Posterior vena cava (tissue), 2 donors: ENCODE data around the gene MCRS1. TPM values are rescaled to one million over a fixed set of nuclear protein-coding genes. Genes with fewer than 3 reads are reported as not detected.
"Not testable (repeated sequence)": the region's sequence is repeated elsewhere in the genome, so short reads cannot be mapped to it uniquely, and the experiment has no call there.

Experiments
- DNase-seq: peaks from one replicate; pipeline ENCODE4 v3.0.0-alpha.2; 2020; ENCODE audit warnings: low spot score
- intact Hi-C, 2 donors: fragments of 100-400 bp; cut with DNase I; formaldehyde crosslinking; loops; one replicate each; pipeline versions ENCODE4 v1.14.1 to v1.14.2; 2022 to 2023
- long read RNA-seq, 2 donors: library from polyadenylated mRNA; unstranded; transcript quantifications; one replicate each; pipeline ENCODE4 v2.0.0, GENCODE V29; 2020 to 2021
- total RNA-seq, 2 donors: library from RNA; stranded (reverse); fragmentation: NEBNext Ultra II Directional; extraction: Animal tissue kit (Norgen Biotek cat#: 25700); gene quantifications; one replicate each; pipeline ENCODE4 v1.2.1, GENCODE V29; 2021
- donor health status: DM: yes; HTN: yes; CAD: no.
- donor health status: DM: yes; HTN: yes; CAD: no.

Gene MCRS1, protein sequence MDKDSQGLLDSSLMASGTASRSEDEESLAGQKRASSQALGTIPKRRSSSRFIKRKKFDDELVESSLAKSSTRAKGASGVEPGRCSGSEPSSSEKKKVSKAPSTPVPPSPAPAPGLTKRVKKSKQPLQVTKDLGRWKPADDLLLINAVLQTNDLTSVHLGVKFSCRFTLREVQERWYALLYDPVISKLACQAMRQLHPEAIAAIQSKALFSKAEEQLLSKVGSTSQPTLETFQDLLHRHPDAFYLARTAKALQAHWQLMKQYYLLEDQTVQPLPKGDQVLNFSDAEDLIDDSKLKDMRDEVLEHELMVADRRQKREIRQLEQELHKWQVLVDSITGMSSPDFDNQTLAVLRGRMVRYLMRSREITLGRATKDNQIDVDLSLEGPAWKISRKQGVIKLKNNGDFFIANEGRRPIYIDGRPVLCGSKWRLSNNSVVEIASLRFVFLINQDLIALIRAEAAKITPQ
- total RNA-seq, result 10 to 100 TPM; 37.3 to 38.1 TPM
- long read RNA-seq, donor 1, transcript MCRS1-201 (15 exons, 1,928 nt), result major isoform, 5 of 22 reads
- long read RNA-seq, donor 1, partial matches to known transcripts, result 13 of 22 reads
- long read RNA-seq, donor 1, other reads (novel, unspliced or antisense), result 2 of 22 reads
- long read RNA-seq, donor 2, transcript MCRS1-201 (15 exons, 1,928 nt), result major isoform, 56 of 115 reads
- long read RNA-seq, donor 2, partial matches to known transcripts, result 37 of 115 reads
- long read RNA-seq, donor 2, other reads (novel, unspliced or antisense), result 16 of 115 reads

GRCh38 chr12:49567611-49568441, at the start of gene MCRS1:
MCRS1 (minus strand) TSS chr12:49568142; CDS start chr12:49566731, 1,411 bp downstream.
- intact Hi-C loops, result no loop called here
- peak; percentile 94 for DNase-seq

DNA sequence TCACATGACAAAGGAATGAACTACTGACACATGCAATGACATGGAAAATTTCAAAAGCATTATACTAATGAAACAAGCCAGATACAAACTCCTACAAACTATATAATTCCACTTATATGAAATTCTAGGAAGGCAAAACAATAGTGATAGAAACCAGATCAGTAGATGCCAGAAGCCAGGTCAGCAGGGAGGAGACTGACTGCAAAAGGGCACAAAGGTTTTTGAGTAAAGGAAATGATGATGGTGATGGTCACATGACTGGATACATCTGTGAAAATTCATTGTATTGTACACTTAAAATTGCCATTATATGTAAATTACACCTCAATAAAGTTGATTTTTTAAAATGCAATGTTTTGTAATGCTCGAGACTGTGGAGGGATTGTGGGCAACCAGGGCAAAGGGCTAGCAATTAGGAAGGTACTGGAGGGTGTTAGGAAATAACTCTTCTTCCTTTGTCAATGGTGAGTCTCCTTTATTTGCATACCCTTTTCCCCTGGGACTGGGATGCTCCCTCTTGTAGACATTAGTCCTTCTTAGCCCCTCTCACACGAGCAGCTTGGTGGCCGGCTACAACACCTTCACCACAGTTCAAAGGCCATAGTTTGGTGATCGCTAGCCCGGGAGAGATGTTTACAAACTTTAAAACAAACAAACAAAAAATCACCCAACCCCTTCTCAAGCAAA, 48.7 kb upstream of the MCRS1 start:
- intact Hi-C loops, result no loop called here
- DNase-seq, result no peak

DNA sequence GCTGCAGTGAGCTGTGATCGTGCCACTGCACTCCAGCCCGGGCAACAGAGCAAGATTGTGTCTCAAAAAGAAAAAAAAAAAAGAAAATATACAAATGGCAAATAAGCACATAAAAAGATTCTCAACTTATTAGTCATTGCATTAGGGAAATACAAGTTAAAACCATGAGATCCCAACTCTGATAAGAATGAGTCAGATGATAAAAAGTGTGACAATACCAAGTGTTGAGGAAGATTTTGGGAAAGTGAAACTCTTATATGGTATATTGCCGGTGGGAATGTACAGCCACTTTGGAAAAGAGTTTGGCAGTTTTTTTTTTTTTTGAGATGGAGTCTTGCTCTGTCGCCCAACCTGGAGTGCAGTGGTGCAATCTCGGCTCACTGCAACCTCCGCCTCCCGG, 47.8 kb upstream of the MCRS1 start:
- no peak for DNase-seq
- intact Hi-C loops, result no loop called here

- no peak for DNase-seq
- intact Hi-C loops, result no loop called here
Measured at GRCh38 chr12:49612210-49612609, 44.3 kb upstream of the MCRS1 start.

DNA sequence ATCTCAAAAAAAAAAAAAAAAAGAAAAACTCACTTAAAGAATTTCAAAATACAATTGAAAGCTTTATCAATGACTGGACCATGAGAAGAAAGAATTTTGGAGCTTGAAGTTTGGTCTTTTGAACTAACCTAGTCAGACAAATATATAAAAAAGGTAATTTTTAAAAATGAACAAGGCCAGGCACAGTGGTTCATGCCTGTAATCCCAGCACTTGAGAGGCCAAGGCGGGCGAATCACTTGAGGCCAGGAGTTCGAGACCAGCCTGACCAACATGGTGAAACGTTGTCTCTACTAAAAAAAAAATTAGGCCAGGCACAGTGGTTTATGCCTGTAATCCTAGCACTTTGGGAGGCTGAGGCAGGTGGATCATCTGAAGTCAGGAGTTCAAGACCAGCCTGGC, 42.8 kb upstream of the MCRS1 start:
- DNase-seq, intact Hi-C loops: not testable (repeated sequence)

- no peak for DNase-seq
- intact Hi-C loops, result no loop called here
Measured at GRCh38 chr12:49609875-49610154, 41.9 kb upstream of the MCRS1 start.

DNA sequence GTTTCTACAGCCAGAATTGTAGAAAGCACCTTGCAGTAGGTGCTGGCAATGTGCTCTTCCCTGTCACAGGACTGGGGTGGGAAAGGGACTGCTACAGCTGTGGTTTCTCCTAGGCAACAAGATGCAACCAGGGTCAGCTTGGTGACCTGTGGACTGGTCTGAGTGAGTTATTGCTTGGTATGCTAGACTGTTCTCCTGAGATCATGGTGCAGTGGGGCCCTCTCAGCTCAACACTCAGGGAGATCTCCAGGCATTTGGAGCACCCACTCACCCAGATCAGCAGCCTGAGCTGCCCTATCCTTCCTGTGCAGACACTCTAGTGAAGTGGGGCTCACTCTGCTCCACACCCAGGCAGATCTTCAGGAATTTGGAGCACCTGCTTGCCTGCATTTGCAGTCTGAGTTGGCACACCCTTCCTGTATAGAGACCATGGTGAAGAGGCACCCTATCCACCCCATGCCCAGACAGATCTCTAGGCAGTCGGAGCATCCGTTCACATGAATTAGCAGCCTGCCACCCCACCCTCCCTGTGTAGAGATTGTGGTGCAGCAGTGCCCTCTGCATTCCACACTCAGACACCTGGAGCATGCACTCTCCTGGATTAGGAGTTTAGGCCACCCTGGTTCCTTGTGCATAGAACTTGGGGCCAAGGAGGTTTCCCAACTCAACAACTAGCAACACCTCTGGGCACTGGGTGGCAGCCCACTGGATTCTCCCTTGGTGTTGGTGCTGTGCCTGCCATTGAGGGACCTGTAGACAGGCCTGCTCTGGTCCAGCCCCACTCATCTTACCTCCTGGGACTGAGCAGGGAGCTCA, 41.3 kb upstream of the MCRS1 start:
- intact Hi-C loops, result no loop called here
- no peak for DNase-seq

- DNase-seq, intact Hi-C loops: not testable (repeated sequence)
Measured at GRCh38 chr12:49605539-49605938, 37.6 kb upstream of the MCRS1 start, which contains the start of gene FAM186B. FAM186B (minus strand) TSS chr12:49605639; CDS start chr12:49605477, 162 bp downstream.

- intact Hi-C loops, result no loop called here
- DNase-seq, result no peak
Measured at GRCh38 chr12:49604856-49605255, 36.9 kb upstream of the MCRS1 start.

GRCh38 chr12:49603721-49604120, 35.8 kb upstream of the MCRS1 start:
- DNase-seq, result no peak
- intact Hi-C loops, result no loop called here

- no peak for DNase-seq
- intact Hi-C loops, result loop anchor here in 1 of 2 donors (2.0 kb wide), 1 partner anchor 43 kb away; no protein-coding TSS in a partner anchor
Measured at GRCh38 chr12:49599961-49600360, 32.0 kb upstream of the MCRS1 start.

DNA sequence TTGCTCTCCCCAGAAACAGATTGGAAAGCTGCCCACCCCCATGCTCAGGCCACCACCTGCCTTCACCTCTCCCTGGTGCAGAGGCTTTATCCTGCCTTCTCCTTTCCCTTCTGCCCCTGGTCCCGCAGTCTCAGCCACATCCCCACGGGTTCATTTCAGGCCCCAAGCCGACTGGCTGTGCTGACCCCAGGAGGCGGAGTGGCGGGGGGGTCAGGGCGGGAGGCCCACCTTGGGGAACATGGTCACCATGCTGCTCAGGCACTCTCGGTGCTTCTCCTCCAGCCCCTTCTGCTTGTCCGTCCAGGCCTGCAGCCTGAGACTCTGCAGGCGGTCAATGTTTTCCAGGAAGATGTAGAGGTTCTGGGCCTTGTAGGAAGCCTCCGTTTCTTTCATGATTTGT, 30.6 kb upstream of the MCRS1 start:
- intact Hi-C loops, result no loop called here
- DNase-seq, result no peak

DNA sequence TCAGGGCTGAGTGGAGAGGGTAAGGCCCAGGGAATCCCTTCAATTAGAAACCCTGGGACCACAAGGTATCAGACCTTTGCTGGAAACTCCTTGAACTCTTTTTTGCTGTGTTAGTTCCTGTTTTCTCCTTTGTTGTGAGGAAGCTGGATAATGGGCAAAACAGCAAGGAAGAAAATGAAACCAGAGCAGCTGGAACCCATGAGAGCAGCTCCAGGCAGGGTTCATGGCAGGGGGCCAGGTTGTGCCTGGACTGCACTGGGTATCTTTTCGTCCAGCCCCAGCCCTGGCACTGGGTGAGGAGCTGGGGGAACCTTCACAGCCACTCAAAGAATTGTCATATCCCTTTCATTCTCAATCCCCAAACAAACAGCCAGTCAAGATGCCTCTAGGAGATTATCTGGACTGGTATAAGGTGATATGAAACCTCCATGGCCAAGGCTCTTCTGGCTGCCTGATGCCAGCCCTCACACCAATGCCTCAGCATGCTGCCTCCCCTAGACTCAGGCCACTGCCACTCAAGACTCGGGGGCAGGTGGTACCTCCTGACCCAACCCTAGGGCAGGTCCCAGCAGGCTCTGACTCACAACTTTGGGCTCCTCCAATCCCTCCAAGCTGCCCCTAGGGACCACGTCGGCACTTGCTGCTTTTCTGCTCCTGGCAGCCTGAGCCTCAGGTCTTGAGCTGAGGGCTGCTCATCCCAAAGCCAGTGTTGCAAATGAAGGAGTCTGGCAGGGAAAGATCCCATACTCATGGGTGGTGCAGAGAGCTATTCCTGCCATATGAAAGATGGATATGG, 21.0 kb upstream of the MCRS1 start:
- intact Hi-C loops, result loop anchor here in 1 of 2 donors (5.0 kb wide), 1 partner anchor 1623 kb away; no protein-coding TSS in a partner anchor

GRCh38 chr12:49588281-49588680, 20.3 kb upstream of the MCRS1 start:
- DNase-seq, result no peak
- intact Hi-C loops, result loop anchor here in 1 of 2 donors (5.0 kb wide), 1 partner anchor 1624 kb away; no protein-coding TSS in a partner anchor

More for the DNA sequence above, 21.0 kb upstream of the MCRS1 start:
- no peak for DNase-seq

DNA sequence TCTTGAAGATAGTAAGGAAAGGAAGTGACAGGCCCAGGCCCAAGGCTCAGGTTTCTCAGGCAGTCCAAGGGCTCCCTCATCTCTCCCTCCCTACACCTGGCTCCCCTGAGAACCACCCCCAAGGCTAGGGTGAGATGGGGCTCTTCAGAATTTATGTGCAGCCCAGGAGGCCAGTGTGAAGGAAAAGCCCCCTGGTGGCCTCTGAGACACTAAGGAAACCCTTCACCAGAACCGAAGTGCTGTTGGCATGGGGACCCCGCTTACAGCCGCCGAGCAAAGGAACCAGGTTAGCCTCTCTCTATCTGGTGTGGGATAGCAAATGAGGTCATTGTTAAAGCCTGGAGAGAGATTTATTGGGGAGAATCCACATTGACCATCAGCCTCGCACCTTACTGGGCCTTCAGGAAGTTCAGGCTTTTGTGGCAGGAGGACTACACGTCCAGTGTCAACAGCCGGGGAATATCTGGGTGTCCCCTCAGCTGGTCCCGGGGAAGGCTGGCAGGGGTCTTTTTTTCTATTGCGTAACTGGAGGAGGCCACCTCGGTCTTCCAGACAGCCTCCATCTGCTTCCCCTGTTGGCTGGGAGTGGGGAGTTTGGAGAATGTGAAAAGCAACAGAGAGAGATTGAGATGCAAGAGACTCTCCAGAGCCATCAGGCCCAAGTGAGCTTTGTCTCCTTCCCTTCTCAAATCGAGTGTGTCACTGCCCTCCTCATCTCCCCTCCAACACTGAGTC, 19.4 kb upstream of the MCRS1 start:
- DNase-seq, result no peak
- intact Hi-C loops, result loop anchor here in 1 of 2 donors (5.0 kb wide), 1 partner anchor 1625 kb away; no protein-coding TSS in a partner anchor
